GM06990 (cell line): Measurements from ENCODE around the gene DENND1B.

Source experiments
- DNase-seq: peaks from one replicate; pipeline ENCODE4 v3.0.0-alpha.2; 2011; ENCODE audit not compliant: insufficient read length; ENCODE audit errors: extremely low read depth
- H3K27me3 ChIP-seq: replicated peaks from 2 replicates; pipeline ENCODE4 v1.6.0; 2011; ENCODE audit warnings: low read length; ENCODE audit not compliant: control insufficient read depth, insufficient read depth
- H3K36me3 ChIP-seq: 2 replicates; pipeline ENCODE4 v1.5.1; 2011; ENCODE audit warnings: low read length; ENCODE audit not compliant: control insufficient read depth, insufficient read depth
- H3K4me3 ChIP-seq: replicated peaks from 2 replicates; pipeline ENCODE4 v1.5.1; 2011; ENCODE audit warnings: low read depth, mild to moderate bottlenecking, control low read depth, low read length
- CTCF ChIP-seq: IDR thresholded peaks from 2 replicates; pipeline ENCODE4 v1.5.1; 2011; ENCODE audit warnings: low read length, control low read depth, mild to moderate bottlenecking, inconsistent platforms; ENCODE audit not compliant: insufficient read depth, poor library complexity, severe bottlenecking

Gene DENND1B

GRCh38 chr1:197663162-197663953 is 111.9 kb downstream of the DENND1B start:
- no peak for TF ChIP-seq CTCF
- H3K27me3 ChIP-seq: no peaks in the 10 kb centered on the region
- no peaks in the 10 kb centered on the region for H3K36me3 ChIP-seq
- no peak overlapping the region for H3K4me3 ChIP-seq
- no peak for DNase-seq

DNA sequence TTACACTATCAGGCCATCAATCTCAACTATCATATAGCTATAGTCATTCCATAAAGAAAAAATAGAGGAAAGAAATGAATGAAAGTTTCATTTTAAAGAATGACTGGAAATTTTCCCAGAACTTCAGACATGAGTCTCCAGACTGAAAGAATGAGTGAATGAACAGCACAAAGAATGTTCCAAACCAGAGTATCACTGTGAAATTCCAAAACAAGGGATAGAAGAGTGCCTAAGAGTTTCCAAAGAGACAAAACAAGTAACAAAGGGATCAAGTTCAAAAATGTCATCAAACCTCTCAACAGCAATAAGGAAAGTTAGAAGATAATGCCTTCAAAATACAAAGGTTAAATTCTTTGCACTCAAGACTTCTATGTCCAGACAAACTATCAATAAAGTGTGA is 114.9 kb downstream of the DENND1B start:
- no peaks in the 10 kb centered on the region for H3K27me3 ChIP-seq
- H3K36me3 ChIP-seq: no peaks in the 10 kb centered on the region
- no peak overlapping the region for H3K4me3 ChIP-seq
- no peak for TF ChIP-seq CTCF
- DNase-seq: no peak

- no peak for DNase-seq
- no peaks in the 10 kb centered on the region for H3K36me3 ChIP-seq
- H3K4me3 ChIP-seq: no peak overlapping the region
- TF ChIP-seq CTCF: no peak
- H3K27me3 ChIP-seq: no peaks in the 10 kb centered on the region
Observed at GRCh38 chr1:197659171-197659570, 116.1 kb downstream of the DENND1B start.

DNA sequence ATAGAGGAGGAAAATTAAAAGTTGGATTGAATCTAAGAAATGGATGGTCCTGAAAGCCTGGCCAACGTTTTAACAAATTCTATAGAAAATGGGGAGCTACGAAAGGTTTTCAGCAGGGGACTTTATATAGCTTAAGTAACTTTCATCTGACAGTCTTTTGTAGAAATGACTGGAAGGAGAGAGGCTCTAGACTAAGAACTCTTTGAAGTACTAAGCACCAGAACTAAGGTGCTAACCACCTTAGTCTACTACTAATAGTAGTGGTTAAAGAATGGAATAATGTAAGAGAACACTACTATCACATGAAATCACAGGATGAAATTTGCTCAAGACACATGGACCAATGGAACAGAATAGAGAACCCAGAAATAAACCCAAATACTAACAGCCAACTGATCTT is 126.1 kb downstream of the DENND1B start:
- no peaks in the 10 kb centered on the region for H3K36me3 ChIP-seq
- no peak for DNase-seq

DNA sequence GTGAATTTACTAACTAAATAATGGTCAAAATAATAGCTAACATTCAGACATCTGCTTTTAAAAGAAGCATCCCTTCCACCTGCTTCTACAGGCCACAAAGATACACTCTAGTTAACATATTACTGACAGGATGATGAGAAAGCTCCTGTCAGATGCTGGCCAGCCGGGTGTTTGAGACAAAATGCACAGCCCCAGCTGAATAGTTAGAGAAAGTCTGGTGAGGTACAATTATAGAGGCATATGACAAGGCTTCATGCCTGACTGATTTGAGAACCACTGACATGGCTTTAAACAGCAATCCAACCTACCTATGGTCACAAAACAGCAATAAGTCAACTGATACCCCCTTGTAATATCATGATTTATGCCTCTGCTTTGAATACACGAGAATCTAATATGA is 137.0 kb downstream of the DENND1B start:
- H3K36me3 ChIP-seq: peaks cover 1% of the 10 kb centered on the region; the same call in 1 of the 2 replicates
- H3K4me3 ChIP-seq: no peak overlapping the region
- H3K27me3 ChIP-seq: no peaks in the 10 kb centered on the region
- no peak for DNase-seq
- no peak for TF ChIP-seq CTCF

More for the DNA sequence above, 126.1 kb downstream of the DENND1B start:
- H3K4me3 ChIP-seq: no peak overlapping the region
- H3K27me3 ChIP-seq: no peaks in the 10 kb centered on the region
- no peak for TF ChIP-seq CTCF

- no peaks in the 10 kb centered on the region for H3K27me3 ChIP-seq
- H3K4me3 ChIP-seq: no peak overlapping the region
- no peak for DNase-seq
- H3K36me3 ChIP-seq: peaks cover 1% of the 10 kb centered on the region; the same call in 1 of the 2 replicates
- TF ChIP-seq CTCF: no peak
Observed at GRCh38 chr1:197637406-197637805, 137.9 kb downstream of the DENND1B start.
